Parathyroid adenoma (tissue), 2 donors: ENCODE data around the gene CMBL.
A peak's percentile ranks its signal among the peaks of the same experiment; 100 is the strongest.

Experiments
- H2AFZ ChIP-seq: fragments of 300-600 bp; sonication (generic); one replicate; pipeline ENCODE4 v1.7.0; 2017; ENCODE audit warnings: antibody characterized with exemption, mild to moderate bottlenecking
- H3K27ac ChIP-seq: fragments of 300-600 bp; sonication (generic); one replicate; pipeline ENCODE4 v1.7.0; 2017
- H3K27me3 ChIP-seq: fragments of 300-600 bp; sonication (generic); one replicate; pipeline ENCODE4 v1.7.0; 2017; ENCODE audit warnings: low read length; ENCODE audit not compliant: control insufficient read depth, insufficient read depth
- H3K36me3 ChIP-seq: fragments of 300-600 bp; sonication (generic); one replicate; pipeline ENCODE4 v1.7.0; 2017; ENCODE audit warnings: low read length; ENCODE audit not compliant: control insufficient read depth, insufficient read depth
- H3K4me1 ChIP-seq: fragments of 300-600 bp; sonication (generic); one replicate; pipeline ENCODE4 v1.7.0; 2017; ENCODE audit warnings: control low read depth
- H3K4me2 ChIP-seq: fragments of 300-600 bp; sonication (generic); one replicate; pipeline ENCODE4 v1.7.0; 2017; ENCODE audit warnings: low read length
- H3K4me3 ChIP-seq: fragments of 300-600 bp; sonication (generic); one replicate; pipeline ENCODE4 v1.7.0; 2017; ENCODE audit warnings: low read depth, low read length
- H3K79me2 ChIP-seq: fragments of 300-600 bp; sonication (generic); one replicate; pipeline ENCODE4 v1.7.0; 2017; ENCODE audit warnings: control low read depth
- H3K9ac ChIP-seq: fragments of 300-600 bp; sonication (generic); one replicate; pipeline ENCODE4 v1.7.0; 2017; ENCODE audit warnings: mild to moderate bottlenecking
- H3K9me3 ChIP-seq: fragments of 300-600 bp; sonication (generic); one replicate; pipeline ENCODE4 v1.7.0; 2017; ENCODE audit warnings: low read length; ENCODE audit not compliant: control insufficient read depth
- TF ChIP-seq, protein P1 (sequence below): fragments of 300-600 bp; sonication (generic); IDR thresholded peaks from one replicate; pipeline ENCODE4 v1.7.0; 2017; ENCODE audit warnings: antibody characterized with exemption, mild to moderate bottlenecking
- donor health status: primary hyperparathyroidism.

CMBL gene

DNA sequence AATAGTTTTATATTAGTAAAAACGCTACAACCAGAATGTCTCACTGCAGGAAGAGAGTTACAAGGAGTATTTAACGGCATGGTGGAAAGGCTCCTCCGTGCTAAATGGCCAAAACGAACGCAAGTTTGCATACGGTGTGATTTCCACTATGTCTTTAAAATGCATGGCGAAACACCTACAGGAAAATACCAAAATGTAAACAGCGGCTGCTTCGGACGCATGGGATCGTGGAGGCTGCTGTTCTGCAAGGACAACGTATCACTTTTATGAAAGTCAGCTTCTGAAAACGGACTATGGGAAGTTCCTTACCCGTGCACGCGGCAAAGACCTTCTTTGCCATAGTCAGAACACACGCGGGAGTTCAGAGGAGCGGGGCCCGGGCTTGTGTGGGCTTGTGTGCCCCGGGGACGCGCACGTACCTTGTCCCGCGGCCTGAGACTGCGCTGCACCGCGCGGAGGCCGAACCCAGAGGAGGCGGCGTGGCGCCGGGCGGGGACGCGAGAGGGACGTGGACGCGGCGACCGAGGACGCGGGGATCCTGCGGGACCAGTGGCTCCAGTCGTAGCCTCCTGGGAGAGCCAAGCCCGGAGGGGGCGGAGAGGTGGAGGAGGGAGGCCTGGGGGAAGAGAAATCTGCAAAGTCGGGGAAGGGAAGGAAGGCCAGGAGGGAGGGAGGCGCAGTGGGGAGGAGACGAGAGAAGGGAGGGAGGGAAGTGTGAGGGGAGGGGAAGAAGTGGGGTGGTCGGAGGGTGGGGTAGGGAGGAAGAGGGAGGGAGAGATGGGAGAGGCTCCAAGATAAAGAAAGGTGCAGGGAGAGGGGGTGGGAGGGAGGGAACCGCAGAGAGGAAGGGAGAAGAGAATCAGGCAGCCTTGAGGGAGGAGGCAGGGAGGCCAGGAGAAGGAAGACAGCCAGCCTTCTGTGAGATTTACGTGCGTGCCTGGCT is at the start of gene CMBL:
Gene CMBL (minus strand): TSS at position 697 of the 943 bp plus-strand sequence. CDS start 17,140 bp downstream, outside the sequence.
- Histone ChIP-seq H3K9ac (peak within 1 kb of the TSS; percentile 38), H3K79me2 (peaks cover 8% of the 10 kb centered on the region), H3K4me1 (peaks cover 36% of the 10 kb centered on the region)

DNA sequence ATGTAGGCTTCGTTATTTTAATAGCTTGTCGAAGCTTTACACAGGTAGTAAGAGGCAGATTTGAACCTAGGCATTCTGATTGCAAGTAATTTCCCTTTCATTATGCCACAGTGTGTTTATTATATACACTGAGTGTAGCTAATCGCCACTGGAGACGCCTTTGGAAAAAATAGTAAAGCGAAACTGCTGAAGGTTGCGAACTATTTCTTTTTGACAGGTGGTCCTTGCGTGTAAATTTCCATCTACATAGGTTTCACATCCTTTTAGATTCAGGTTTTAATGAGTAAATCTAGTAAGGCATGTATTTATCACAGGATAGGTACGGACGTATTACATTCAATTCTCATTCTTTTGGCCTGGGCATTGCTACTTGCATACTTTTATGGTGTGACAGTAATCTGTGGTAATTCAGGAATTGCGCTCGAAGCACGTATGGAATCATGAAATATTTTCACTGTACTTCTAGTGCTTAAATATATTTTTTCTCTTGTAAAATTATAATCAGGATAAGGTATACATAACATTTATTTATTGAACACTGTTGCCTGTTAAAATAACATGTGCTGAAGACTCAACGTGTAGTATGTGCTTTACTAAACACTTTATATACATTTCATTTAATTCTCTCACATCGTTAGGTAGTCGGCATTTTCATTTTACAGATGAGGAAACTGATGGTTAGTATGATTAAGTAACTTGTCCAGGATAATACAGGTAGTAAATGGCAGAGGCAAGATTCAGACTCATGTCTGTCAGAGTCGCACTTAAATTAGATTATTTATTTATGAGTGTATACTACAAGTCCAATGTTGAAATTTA is 47.6 kb upstream of the CMBL start:
- no peak overlapping the region for H3K27ac ChIP-seq
- peaks cover 45% of the 10 kb centered on the region for H3K79me2 ChIP-seq
- no peak overlapping the region for H2AFZ ChIP-seq
- H3K9ac ChIP-seq = no peak overlapping the region
- H3K36me3 ChIP-seq = no peaks in the 10 kb centered on the region
- H3K4me3 ChIP-seq = peak overlapping the region; percentile 85
- no peaks in the 10 kb centered on the region for H3K27me3 ChIP-seq
- H3K4me2 ChIP-seq = peak overlapping the region; percentile 82
- H3K9me3 ChIP-seq = no peaks in the 10 kb centered on the region
- peaks cover 16% of the 10 kb centered on the region for H3K4me1 ChIP-seq
- TF ChIP-seq, protein P1, sequence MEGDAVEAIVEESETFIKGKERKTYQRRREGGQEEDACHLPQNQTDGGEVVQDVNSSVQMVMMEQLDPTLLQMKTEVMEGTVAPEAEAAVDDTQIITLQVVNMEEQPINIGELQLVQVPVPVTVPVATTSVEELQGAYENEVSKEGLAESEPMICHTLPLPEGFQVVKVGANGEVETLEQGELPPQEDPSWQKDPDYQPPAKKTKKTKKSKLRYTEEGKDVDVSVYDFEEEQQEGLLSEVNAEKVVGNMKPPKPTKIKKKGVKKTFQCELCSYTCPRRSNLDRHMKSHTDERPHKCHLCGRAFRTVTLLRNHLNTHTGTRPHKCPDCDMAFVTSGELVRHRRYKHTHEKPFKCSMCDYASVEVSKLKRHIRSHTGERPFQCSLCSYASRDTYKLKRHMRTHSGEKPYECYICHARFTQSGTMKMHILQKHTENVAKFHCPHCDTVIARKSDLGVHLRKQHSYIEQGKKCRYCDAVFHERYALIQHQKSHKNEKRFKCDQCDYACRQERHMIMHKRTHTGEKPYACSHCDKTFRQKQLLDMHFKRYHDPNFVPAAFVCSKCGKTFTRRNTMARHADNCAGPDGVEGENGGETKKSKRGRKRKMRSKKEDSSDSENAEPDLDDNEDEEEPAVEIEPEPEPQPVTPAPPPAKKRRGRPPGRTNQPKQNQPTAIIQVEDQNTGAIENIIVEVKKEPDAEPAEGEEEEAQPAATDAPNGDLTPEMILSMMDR = no peak

More for the DNA sequence above, at the start of gene CMBL:
- peak within 1 kb of the TSS; percentile 81 for H3K27ac ChIP-seq
- H2AFZ ChIP-seq = peak within 1 kb of the TSS; percentile 79
- no peaks in the 10 kb centered on the region for H3K9me3 ChIP-seq
- H3K4me2 ChIP-seq = peak within 1 kb of the TSS; percentile 90
- H3K36me3 ChIP-seq = no peaks in the 10 kb centered on the region
- H3K4me3 ChIP-seq = peak within 1 kb of the TSS; percentile 60
- TF ChIP-seq, protein P1 = no peak
- no peaks in the 10 kb centered on the region for H3K27me3 ChIP-seq

DNA sequence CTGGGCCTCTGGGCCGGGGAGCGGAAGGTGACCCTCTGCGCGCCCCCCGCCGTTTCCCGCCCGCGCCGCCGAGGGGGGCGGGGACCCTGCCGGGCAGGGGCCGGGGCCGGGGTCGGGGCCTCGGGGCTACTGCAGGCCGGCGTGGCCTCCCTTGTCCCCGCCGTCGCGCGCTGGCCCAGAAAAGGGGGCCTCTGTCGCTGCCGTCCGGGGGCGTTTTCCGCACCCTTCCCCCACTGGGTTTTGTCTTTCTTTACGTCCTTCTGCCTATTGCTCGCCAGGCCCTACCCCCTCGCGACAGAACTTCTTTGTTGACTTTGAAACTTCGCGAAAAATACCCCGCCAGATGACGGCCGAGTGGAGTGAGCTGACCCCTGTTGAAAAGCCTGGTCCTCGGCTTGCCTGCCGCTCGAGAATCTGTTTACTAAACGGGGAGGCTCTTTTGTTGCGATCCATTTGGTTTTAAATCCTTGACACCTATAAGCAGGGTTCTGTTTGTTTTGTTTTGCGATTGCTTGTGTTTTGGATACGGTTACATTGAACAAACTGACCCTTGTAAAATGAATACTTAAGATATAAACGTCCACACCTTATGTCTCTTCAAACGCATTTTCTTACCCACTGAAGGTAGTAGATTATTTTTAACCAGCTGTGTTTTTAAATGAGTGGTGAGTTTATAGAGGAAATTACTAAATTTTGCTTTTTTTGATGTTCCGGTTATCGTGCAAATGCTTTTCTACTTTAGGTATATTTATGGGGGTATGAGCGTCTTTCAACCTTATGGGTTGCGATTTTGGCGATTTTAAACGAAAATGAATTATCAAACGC is 46.6 kb upstream of the CMBL start:
- Histone ChIP-seq H3K4me2 (peak overlapping the region; percentile 82), H2AFZ (peak overlapping the region; percentile 88), H3K9ac (peak overlapping the region; percentile 87), H3K4me3 (peak overlapping the region; percentile 85), H3K36me3 (no peaks in the 10 kb centered on the region), H3K4me1 (peaks cover 16% of the 10 kb centered on the region), H3K27ac (peak overlapping the region; percentile 96), H3K9me3 (no peaks in the 10 kb centered on the region), H3K79me2 (peaks cover 37% of the 10 kb centered on the region), H3K27me3 (no peaks in the 10 kb centered on the region)
- TF ChIP-seq, protein P1 = no peak

DNA sequence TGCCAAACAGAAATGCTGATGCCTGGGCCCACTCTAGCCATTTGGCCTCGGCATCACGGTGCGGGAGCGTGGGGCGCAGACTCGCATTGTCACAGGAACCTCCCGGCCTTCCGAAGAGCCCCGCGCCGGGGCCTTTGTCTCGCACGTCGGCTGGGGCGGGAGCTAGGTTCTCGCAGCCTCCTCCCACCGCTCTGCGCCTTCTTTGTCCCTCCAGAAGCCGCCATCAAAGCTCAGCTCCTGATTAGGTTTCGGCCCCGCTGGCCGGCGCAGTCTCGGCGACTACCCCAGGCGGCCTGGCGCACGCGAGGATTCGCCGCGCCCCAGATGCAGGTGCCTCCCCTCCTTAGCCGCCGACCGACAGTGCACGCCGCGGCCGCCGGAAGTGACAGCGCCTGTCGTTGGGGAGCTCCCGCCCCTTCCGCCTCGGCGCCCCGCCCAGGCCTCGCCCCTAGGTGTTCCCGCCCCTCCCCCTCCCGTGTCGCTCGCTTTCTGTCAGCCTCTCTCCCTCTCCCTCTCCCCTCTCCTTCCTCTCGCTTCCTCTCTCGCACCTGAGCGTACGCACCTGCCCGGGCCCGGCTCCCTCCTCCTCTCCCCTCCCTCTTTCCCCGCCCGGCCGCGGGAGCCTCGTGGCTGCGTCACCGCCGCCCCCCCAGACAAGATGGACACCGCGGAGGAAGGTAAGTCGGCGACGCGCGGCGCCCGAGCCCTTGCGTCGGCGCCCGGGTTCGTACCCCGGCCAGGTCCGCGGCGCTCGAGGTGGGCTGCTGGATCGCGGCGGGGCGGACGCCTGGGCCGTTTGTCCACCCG is 45.7 kb upstream of the CMBL start, which contains the start of gene MARCHF6:
Gene MARCHF6 (plus strand): TSS at position 455 of the 807 bp plus-strand sequence. CDS start 204 bp downstream, at position 659.
- H3K4me3 ChIP-seq = peak within 1 kb of the TSS; percentile 85
- TF ChIP-seq, protein P1 = no peak
- H3K4me1 ChIP-seq = peaks cover 16% of the 10 kb centered on the region

More for the DNA sequence above, 45.7 kb upstream of the CMBL start, which contains the start of gene MARCHF6:
- Histone ChIP-seq H3K27ac (peak within 1 kb of the TSS; percentile 96), H3K79me2 (peaks cover 32% of the 10 kb centered on the region), H2AFZ (peak within 1 kb of the TSS; percentile 88), H3K9me3 (no peaks in the 10 kb centered on the region), H3K36me3 (no peaks in the 10 kb centered on the region), H3K9ac (peak within 1 kb of the TSS; percentile 87), H3K4me2 (peak within 1 kb of the TSS; percentile 82), H3K27me3 (no peaks in the 10 kb centered on the region)
